SK-N-MC (cell line): Measurements from ENCODE around the gene HTR4.

Experiments used
- EZH2 ChIP-seq: fragments of 200-600 bp; sonication (generic); IDR thresholded peaks from one replicate; pipeline ENCODE4 v1.6.1; 2017; ENCODE audit warnings: antibody characterized with exemption
- FOXP2 ChIP-seq: optimal IDR thresholded peaks from 2 replicates; pipeline ENCODE3; 2011; ENCODE audit warnings: mild to moderate bottlenecking, moderate library complexity; ENCODE audit not compliant: insufficient read depth; ENCODE audit errors: extremely low read length, control extremely low read depth
- POLR2AphosphoS5 ChIP-seq: IDR thresholded peaks from 2 replicates; pipeline ENCODE4 v1.6.1; 2012; ENCODE audit warnings: mild to moderate bottlenecking, low read depth, low read length, borderline replicate concordance

- TF ChIP-seq POLR2AphosphoS5 (no peak), EZH2 (no peak), FOXP2 (no peak)
Measured at GRCh38 chr5:148633067-148633377, 21.3 kb downstream of the HTR4 start.
